Endometrial microvascular endothelial cells (primary cell): ENCODE results near the gene CNTNAP2. TPM values are rescaled to one million over a fixed set of nuclear protein-coding genes. Genes with fewer than 3 reads are reported as not detected.

Experiments
- in situ Hi-C: cut with HindIII; loops from 2 replicates; pipeline ENCODE4 v1.10.0; 2017; ENCODE audit warnings: low sequenced_read_pairs, low pct_unique_long_range_greater_than_20kb; ENCODE audit errors: inconsistent ontology term
- total RNA-seq: library from RNA; depleted of rRNA; stranded (reverse); fragments of >200 nt; gene quantifications from one replicate; pipeline ENCODE4 v1.2.3, GENCODE V29; 2015; ENCODE audit errors: inconsistent ontology term

The CNTNAP2 gene
- total RNA-seq, 1 donor from 2014 or later, result not detected

DNA sequence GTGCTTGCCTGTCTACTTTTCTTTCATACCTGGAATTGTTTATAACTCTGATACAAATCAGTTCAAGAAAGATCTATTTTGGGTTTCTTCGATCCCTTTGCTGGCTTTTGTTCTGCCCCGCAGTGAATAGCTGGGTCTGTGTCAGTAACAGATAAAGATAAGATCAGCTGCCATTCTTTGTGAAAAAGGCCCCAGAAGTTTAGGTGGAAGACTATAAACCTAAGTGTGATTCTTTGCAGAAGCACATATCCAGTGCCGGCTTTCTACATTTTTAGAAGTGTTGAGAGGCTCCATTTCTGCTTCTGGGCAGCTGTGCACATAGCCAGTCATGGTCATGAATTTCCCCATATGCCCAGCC is 1787.6 kb downstream of the CNTNAP2 start:
- in situ Hi-C loops, result no loop called here

DNA sequence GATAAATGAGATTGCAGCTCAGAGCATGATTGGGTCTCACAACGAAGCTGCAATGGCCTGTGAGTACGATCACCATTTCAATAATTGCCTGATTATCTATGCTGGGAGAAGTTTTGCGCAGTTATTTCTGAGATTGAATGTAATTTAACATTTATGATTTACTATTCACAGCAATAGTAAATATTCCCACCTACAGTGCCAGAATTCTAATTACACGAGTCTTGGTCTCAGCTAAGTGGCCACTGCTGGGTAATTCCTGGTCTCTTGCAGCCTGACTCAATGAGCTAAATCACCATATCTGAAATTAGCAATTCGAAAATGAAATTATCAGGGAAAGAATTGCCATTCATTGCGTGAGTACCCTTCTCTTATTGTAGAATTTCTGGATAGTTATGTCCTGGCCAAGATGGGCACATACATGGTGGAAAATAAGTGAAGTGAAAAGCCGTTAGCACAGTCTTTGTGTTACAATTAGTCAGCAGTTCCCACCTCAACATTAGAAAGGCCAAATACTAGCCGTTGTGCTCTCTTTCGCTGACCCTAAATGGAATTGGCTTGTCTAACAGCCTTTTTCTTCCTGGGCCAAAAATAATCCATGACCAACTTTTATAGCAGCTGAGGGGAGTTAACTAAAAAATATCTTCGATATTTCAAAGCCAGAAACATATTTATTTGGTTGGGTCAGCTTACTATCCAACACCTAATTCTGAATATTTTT is 1793.0 kb downstream of the CNTNAP2 start:
- in situ Hi-C loops, result no loop called here

- in situ Hi-C loops, result no loop called here
Observed at GRCh38 chr7:147911201-147911601, 1794.6 kb downstream of the CNTNAP2 start.

GRCh38 chr7:147912291-147912690 is 1795.7 kb downstream of the CNTNAP2 start:
- in situ Hi-C loops, result no loop called here

- in situ Hi-C loops, result no loop called here
Observed at GRCh38 chr7:147912946-147913638, 1796.5 kb downstream of the CNTNAP2 start.

- in situ Hi-C loops, result no loop called here
Observed at GRCh38 chr7:147915781-147916180, 1799.2 kb downstream of the CNTNAP2 start.

GRCh38 chr7:147916573-147916972 is 1800.0 kb downstream of the CNTNAP2 start:
- in situ Hi-C loops, result no loop called here

- in situ Hi-C loops, result no loop called here
Observed at GRCh38 chr7:147923841-147924240, 1807.2 kb downstream of the CNTNAP2 start.

- in situ Hi-C loops, result no loop called here
Observed at GRCh38 chr7:147937428-147937827, 1820.8 kb downstream of the CNTNAP2 start.

- in situ Hi-C loops, result no loop called here
Observed at GRCh38 chr7:147941381-147941780, 1824.8 kb downstream of the CNTNAP2 start.

DNA sequence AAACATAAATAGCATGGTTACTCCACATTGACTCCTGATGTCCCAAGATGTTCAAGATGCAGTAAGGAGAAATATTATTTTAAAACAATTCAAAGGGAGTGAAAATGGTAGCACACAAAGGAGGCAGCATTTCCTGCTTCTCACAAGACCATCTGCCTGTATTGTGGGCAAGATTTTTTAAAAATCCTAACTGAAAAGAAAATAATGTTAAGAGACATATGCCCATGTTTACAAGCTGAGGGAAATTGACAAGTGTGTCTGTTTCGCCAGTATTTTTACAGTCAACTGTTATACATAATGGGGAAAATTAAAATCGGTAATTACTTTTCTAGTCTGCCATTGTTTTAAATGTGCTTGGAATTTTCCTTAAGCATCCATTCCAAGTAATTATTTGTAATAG is 1827.7 kb downstream of the CNTNAP2 start:
- in situ Hi-C loops, result no loop called here

GRCh38 chr7:147952918-147953317 is 1836.3 kb downstream of the CNTNAP2 start:
- in situ Hi-C loops, result no loop called here

- in situ Hi-C loops, result no loop called here
Observed at GRCh38 chr7:147968046-147968610, 1851.5 kb downstream of the CNTNAP2 start.

DNA sequence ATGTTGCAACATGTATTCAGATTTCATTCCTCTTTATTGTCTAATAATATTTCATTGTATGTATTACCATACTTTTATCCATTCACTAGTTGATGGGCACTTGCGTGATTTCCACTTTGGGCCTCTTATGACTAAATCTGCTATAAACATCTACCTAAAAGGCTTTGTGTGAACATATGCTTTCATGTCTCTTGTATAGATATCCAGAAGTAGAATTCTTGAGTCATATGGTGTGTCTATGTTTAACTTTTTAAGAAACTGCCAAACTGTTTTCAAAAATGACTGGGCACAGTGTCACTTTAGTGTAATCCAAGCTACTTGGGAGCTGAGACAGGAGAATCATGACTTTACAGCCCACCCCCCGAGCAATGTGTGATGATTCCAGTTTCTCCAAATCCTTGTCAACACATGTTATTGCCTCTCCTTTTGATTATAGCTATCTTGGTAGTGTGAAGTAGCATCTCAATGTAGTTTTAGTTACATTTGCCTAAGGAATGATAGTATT is 1855.1 kb downstream of the CNTNAP2 start:
- in situ Hi-C loops, result no loop called here

- in situ Hi-C loops, result no loop called here
Observed at GRCh38 chr7:147978201-147978600, 1861.6 kb downstream of the CNTNAP2 start.

- in situ Hi-C loops, result no loop called here
Observed at GRCh38 chr7:147978651-147979050, 1862.0 kb downstream of the CNTNAP2 start.

DNA sequence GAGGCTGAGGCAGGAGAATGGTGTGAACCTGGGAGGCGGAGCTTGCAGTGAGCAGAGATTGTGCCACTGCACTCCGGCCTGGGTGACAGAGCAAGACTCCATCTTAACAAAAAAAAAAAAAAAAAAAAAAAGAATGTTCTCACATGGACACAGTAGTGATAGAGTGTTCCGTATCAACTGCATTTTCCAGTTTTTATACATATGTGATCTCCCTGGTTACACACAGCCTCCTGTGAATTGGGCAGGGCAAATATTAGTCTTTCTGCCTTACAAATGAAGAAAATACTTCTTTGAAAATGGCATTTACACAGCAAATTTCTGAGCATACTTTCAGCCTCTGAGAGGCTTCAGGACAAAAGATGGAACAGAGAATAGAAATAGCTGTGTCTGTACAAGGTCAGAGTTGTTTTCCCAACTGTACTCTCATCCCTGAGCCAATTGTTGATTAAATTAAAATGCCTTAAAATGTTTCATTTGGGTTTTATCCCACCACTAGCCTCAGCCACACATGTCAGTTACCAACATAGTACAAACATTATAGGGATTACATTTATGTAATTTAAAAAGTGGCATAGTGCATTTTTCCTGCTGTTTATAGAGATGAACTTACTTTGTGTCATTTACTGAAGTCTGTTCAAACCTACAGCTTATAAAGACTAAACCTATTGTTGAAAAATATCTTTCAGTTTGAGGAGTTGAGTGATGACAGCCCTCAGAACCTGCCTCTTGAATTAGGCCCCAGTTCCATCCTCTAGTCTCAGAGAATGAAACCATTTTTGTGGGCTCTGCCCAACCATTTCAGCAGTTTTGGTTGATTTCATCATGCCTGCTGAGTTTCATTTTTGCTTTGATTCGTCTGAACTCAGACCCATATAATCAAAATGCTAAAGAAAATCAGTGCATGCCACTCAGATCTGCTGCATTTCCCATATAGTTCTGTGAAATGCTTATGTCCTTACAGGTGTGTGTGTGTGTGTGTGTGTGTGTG is 1864.5 kb downstream of the CNTNAP2 start:
- in situ Hi-C loops, result no loop called here

- in situ Hi-C loops, result no loop called here
Observed at GRCh38 chr7:147982307-147982706, 1865.7 kb downstream of the CNTNAP2 start.

DNA sequence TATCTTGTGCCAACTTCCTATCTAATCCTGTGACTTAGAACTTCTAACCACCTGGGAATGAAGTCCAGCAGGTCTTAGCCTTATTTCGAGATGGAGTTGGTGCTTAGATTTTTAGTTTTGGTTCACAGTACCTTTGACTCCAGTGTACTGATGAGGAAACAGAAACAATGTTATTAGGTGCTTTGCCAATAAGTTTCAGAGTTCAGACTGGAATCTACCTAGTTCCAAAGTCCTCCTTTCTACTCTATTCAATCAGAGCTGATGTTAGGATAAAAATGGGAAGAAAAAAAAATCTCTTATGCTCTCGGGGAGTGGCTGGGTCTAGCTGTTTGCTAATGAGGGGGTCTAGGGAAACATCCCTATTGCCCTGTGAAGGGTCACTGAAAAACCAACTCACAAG is 1867.7 kb downstream of the CNTNAP2 start:
- in situ Hi-C loops, result no loop called here
